K562 (cell line): ENCODE measurements around the gene GAMT. TPM values are rescaled to one million over a fixed set of nuclear protein-coding genes. Genes with fewer than 3 reads are reported as not detected.

Source experiments
- ATAC-seq: fragments of 200-7000 bp; cut with Tn5 transposase; 3 replicates; pipeline ENCODE4 v1.9.1; 2020; ENCODE audit warnings: moderate library complexity
- BruUV-seq: library from RNA; stranded (reverse); fragments of 400-500 nt; replicated peaks from 2 replicates; lab custom pipeline; 2021; lab: Mats Ljungman, UMichigan
- CTCF ChIA-PET: fragments of 300-600 bp; formaldehyde crosslinking; extraction: SDS; loops from one replicate; lab custom pipeline; 2021; ENCODE audit warnings: low intra/inter-chr PET ratio; lab: Yijun Ruan, JAX
- POLR2A ChIA-PET: fragments of 300-600, 350-650 bp; sonication (Branson Sonifier 250); formaldehyde crosslinking; extraction: SDS; loops from one replicate; lab custom pipeline; 2021; ENCODE audit warnings: antibody characterized with exemption, inconsistent platforms; lab: Yijun Ruan, JAX
- DNase-seq, 4 experiments: peaks; one replicate each; pipeline versions ENCODE4 v3.0.0 to v3.0.0-alpha.2; 2011 to 2018; ENCODE audit warnings: low spot score in 3 of 4, mixed read lengths in 3 of 4; ENCODE audit errors: extremely low read depth in 1 of 4
- FAIRE-seq: peaks from 2 replicates; lab custom pipeline; 2011; peaks lifted over from hg19 to GRCh38; lab: Jason Lieb, UNC
- H2AFZ ChIP-seq: 2 replicates; pipeline ENCODE4 v1.6.0; 2011; ENCODE audit warnings: low read depth, low read length, control low read depth, inconsistent platforms
- H3K27ac ChIP-seq: fragments of 200-600 bp; 3 replicates; pipeline ENCODE4 v1.8.0; 2011; ENCODE audit warnings: low read depth, mild to moderate bottlenecking, control low read depth, inconsistent platforms, low read length, moderate library complexity, mixed read lengths; ENCODE audit errors: extremely low read depth
- H3K27me3 ChIP-seq, 2 experiments: fragments of 300-600 bp in 1 of 2; 2 replicates in 1 of 2; 3 replicates in 1 of 2; pipeline versions ENCODE4 v1.6.0 to v1.8.0; 2011; ENCODE audit warnings: inconsistent platforms in 2 of 2, low read length in 2 of 2, mild to moderate bottlenecking in 1 of 2, mixed read lengths in 1 of 2, moderate library complexity in 1 of 2; ENCODE audit not compliant: control insufficient read depth in 2 of 2, insufficient read depth in 2 of 2
- H3K36me3 ChIP-seq: fragments of 300-600 bp; 3 replicates; pipeline ENCODE4 v1.8.0; 2011; ENCODE audit warnings: mild to moderate bottlenecking, low read length, inconsistent platforms; ENCODE audit not compliant: control insufficient read depth, insufficient read depth
- H3K4me1 ChIP-seq, 2 experiments: fragments of 200-600 bp in 1 of 2; replicated peaks in 1 of 2; 2 replicates in 1 of 2; 3 replicates in 1 of 2; pipeline versions ENCODE4 v1.5.1 to v1.8.0; 2011; ENCODE audit warnings: inconsistent platforms in 2 of 2, low read length in 2 of 2, mild to moderate bottlenecking in 1 of 2, mixed read lengths in 1 of 2, moderate library complexity in 1 of 2; ENCODE audit not compliant: control insufficient read depth in 2 of 2, insufficient read depth in 2 of 2
- H3K4me2 ChIP-seq: 2 replicates; pipeline ENCODE4 v1.6.1; 2011; ENCODE audit warnings: low read length, control low read depth, inconsistent platforms, mixed read lengths; ENCODE audit not compliant: insufficient read depth
- H3K4me3 ChIP-seq: fragments of 200-600 bp; sonication (generic), shearing (Covaris generic); 2 replicates; pipeline ENCODE4 v1.5.1; 2016; ENCODE audit warnings: control low read depth, inconsistent platforms
- H3K79me2 ChIP-seq: fragments of 200-600 bp; 3 replicates; pipeline ENCODE4 v1.8.0; 2011; ENCODE audit warnings: low read length, inconsistent platforms; ENCODE audit not compliant: control insufficient read depth, insufficient read depth
- H3K9ac ChIP-seq, 2 experiments: 2 replicates each; pipeline versions ENCODE4 v1.6.0 to v1.6.1; 2011; ENCODE audit warnings: low read depth in 2 of 2, low read length in 2 of 2, control low read depth in 1 of 2, inconsistent platforms in 1 of 2, mild to moderate bottlenecking in 1 of 2, mixed read lengths in 1 of 2; ENCODE audit not compliant: insufficient read depth in 1 of 2
- H3K9me1 ChIP-seq: one replicate; pipeline ENCODE4 v1.6.0; 2011; ENCODE audit warnings: inconsistent platforms, mild to moderate bottlenecking, low read length, moderate library complexity; ENCODE audit not compliant: control insufficient read depth, insufficient read depth
- H3K9me3 ChIP-seq: replicated peaks from 2 replicates; pipeline ENCODE4 v1.5.1; 2011; ENCODE audit warnings: low read depth, low read length, inconsistent platforms; ENCODE audit not compliant: control insufficient read depth, insufficient read depth
- H4K20me1 ChIP-seq: replicated peaks from 2 replicates; pipeline ENCODE4 v1.6.1; 2011; ENCODE audit warnings: low read length, inconsistent platforms, mixed read lengths; ENCODE audit not compliant: control insufficient read depth, insufficient read depth
- ATF1 ChIP-seq, 2 experiments: fragments of 450-650 bp in 1 of 2; IDR thresholded peaks; 2 replicates each; pipeline ENCODE4 v1.6.1; 2016; ENCODE audit warnings: missing compliant biosample characterization in 1 of 2, missing genetic modification characterization in 1 of 2
- HOMEZ ChIP-seq: fragments of 250-450 bp; sonication (Bioruptor Pico); IDR thresholded peaks from 2 replicates; pipeline ENCODE4 v1.4.0; 2020; ENCODE audit warnings: mild to moderate bottlenecking, moderate library complexity
- POLR2G ChIP-seq: fragments of 200-400 bp; formaldehyde crosslinking; IDR thresholded peaks from 2 replicates; pipeline ENCODE4 v1.6.1; 2017; ENCODE audit warnings: low read depth, mild to moderate bottlenecking, antibody characterized with exemption, low read length, moderate library complexity
- RBFOX2 ChIP-seq: fragments of 200-400 bp; formaldehyde crosslinking; IDR thresholded peaks from 2 replicates; pipeline ENCODE4 v1.6.1; 2017; ENCODE audit warnings: low read depth, mild to moderate bottlenecking, low read length, moderate library complexity
- ZKSCAN8 ChIP-seq: fragments of 200-800 bp; sonication (Bioruptor generic); IDR thresholded peaks from 2 replicates; pipeline ENCODE4 v1.6.1; 2016; ENCODE audit warnings: missing genetic modification characterization, missing compliant biosample characterization
- ZNF589 ChIP-seq: fragments of 200-800 bp; sonication (Bioruptor generic); IDR thresholded peaks from 2 replicates; pipeline ENCODE4 v1.6.1; 2016; ENCODE audit warnings: low read depth, missing genetic modification characterization, missing compliant biosample characterization
- WGBS: fragments of 100-300 bp; shearing (Covaris generic); methylation state at CpG from one replicate; pipeline ENCODE4 v1.1.6; 2016; ENCODE audit warnings: low coverage, mixed read lengths; ENCODE audit not compliant: insufficient coverage; ENCODE audit errors: missing lambda C conversion rate; 5-methylcytosine and 5-hydroxymethylcytosine counted together
- in situ Hi-C: fragments of 300-500 bp; cut with MboI; formaldehyde crosslinking; loops from 4 replicates; pipeline ENCODE4 v1.15.0; 2018; ENCODE audit warnings: inconsistent platforms, mixed read lengths
- intact Hi-C: fragments of 100-400 bp; cut with micrococcal nuclease; formaldehyde crosslinking; loops from 2 replicates; pipeline ENCODE4 v1.14.2; 2022
- polyA plus RNA-seq, 8 experiments: library from polyadenylated mRNA; depleted of rRNA in 4 of 8; stranded (reverse) in 5 of 8; unstranded in 3 of 8; fragments of >200 nt; fragmentation: Nextera tagmentation in 2 of 8; fragmentation: Illumina TruSeq in 1 of 8; extraction: Ambion mirVana in 2 of 8; extraction: Trizol in 1 of 8; gene quantifications; 2 replicates each; pipeline versions ENCODE4 v1.2.1 to v1.2.3, GENCODE V29; 2011 to 2014; ENCODE audit warnings: inconsistent platforms in 1 of 8, missing spikeins in 1 of 8
- total RNA-seq, 7 experiments: library from RNA; depleted of rRNA in 6 of 7; stranded (reverse); fragments of >200 nt in 6 of 7; fragmentation: Illumina TruSeq in 2 of 7; extraction: Trizol in 2 of 7; gene quantifications; 2 replicates each; pipeline versions ENCODE4 v1.2.1 to v1.2.3, GENCODE V29; 2011 to 2021; ENCODE audit warnings: low replicate concordance in 1 of 7

Gene GAMT
- total and polyA plus RNA-seq, 9 of the 15 experiments (the other 6 are each of a cell fraction or from before 2014, with no cell fraction given): 1.3 to 35.3 (median 27.2) TPM

- H4K20me1 ChIP-seq: no peaks in the 10 kb centered on the region; the same call in 1 of the 2 replicates
- WGBS: 95% methylated on average over 35 of the region's 43 CpGs
- H3K27me3 ChIP-seq: no peaks in the 10 kb centered on the region
- POLR2A ChIA-PET: no interaction called here
- TF ChIP-seq HOMEZ (CRISPR knock-in tag): no peak
- TF ChIP-seq RBFOX2: 0 out of 2 replicates have a peak, but pooled peaks have one; percentile 13
- no peak for TF ChIP-seq ZKSCAN8 (CRISPR knock-in tag)
- 0 out of 2 replicates have a peak, but pooled peaks have one; percentile 16 for TF ChIP-seq ATF1 (CRISPR knock-in tag; IDR thresholded peaks at IDR 0.05)
- TF ChIP-seq ATF1 (tag; IDR thresholded peaks at IDR 0.05): no peak
- no peak for TF ChIP-seq ZNF589 (CRISPR knock-in tag)
- TF ChIP-seq POLR2G: peak; percentile 47; the same call in 1 of the 2 replicates
- H3K9me1 ChIP-seq: no peaks in the 10 kb centered on the region
- no peaks in the 10 kb centered on the region for H3K79me2 ChIP-seq
- intact Hi-C loops: no loop called here
- no peak for ATAC-seq
- CTCF ChIA-PET: no interaction called here
- H3K9ac ChIP-seq: no peak overlapping the region
- H3K36me3 ChIP-seq: peaks cover 41% of the 10 kb centered on the region
- no peak for DNase-seq
- no peak overlapping the region for H3K4me3 ChIP-seq
- no peak overlapping the region for H2AFZ ChIP-seq
- no peak overlapping the region for H3K4me2 ChIP-seq
- H3K4me1 ChIP-seq: peaks cover 0 to 45% of the 10 kb centered on the region in 2 experiments; a peak in 2 of 5 replicates
- H3K9me3 ChIP-seq: no peaks in the 10 kb centered on the region
- no peak overlapping the region for H3K27ac ChIP-seq
- in situ Hi-C loops: no loop called here
- no TSS peak for BruUV-seq
- FAIRE-seq: no peak
Observed at GRCh38 chr19:1377176-1377964, 24.0 kb downstream of the GAMT start.
